Measurements from ENCODE around the gene FGFR3. TPM values are rescaled to one million over a fixed set of nuclear protein-coding genes. Genes with fewer than 3 reads are reported as not detected.

Gene FGFR3
- 8.6 and 9.6 TPM in 2 replicates for total RNA-seq (2014; rRNA removed; shearing (Covaris generic); ENCODE audit: low replicate concordance)

GRCh38 chr4:1792832-1793495, at the start of gene FGFR3:
FGFR3 (plus strand) TSS chr4:1793293; CDS start chr4:1793935, 642 bp downstream.
- in situ Hi-C loops (cut with HindIII; ENCODE audit: low pct_unique_long_range_greater_than_20kb, low sequenced_read_pairs): no loop called here
- peak; percentile 25 for DNase-seq (ENCODE audit: low read depth)

- in situ Hi-C loops (cut with HindIII; ENCODE audit: low pct_unique_long_range_greater_than_20kb, low sequenced_read_pairs): no loop called here
- DNase-seq (ENCODE audit: low read depth): no peak
Measured at GRCh38 chr4:1743551-1743950, 49.5 kb upstream of the FGFR3 start.

GRCh38 chr4:1743975-1744374, 49.1 kb upstream of the FGFR3 start:
- in situ Hi-C loops (cut with HindIII; ENCODE audit: low pct_unique_long_range_greater_than_20kb, low sequenced_read_pairs): no loop called here
- DNase-seq (ENCODE audit: low read depth): no peak

- in situ Hi-C loops (cut with HindIII; ENCODE audit: low pct_unique_long_range_greater_than_20kb, low sequenced_read_pairs): no loop called here
- DNase-seq (ENCODE audit: low read depth): no peak
Measured at GRCh38 chr4:1744552-1744951, 48.5 kb upstream of the FGFR3 start.

GRCh38 chr4:1745165-1745564, 47.9 kb upstream of the FGFR3 start:
- in situ Hi-C loops (cut with HindIII; ENCODE audit: low pct_unique_long_range_greater_than_20kb, low sequenced_read_pairs): no loop called here
- no peak for DNase-seq (ENCODE audit: low read depth)

- DNase-seq (ENCODE audit: low read depth): no peak
- in situ Hi-C loops (cut with HindIII; ENCODE audit: low pct_unique_long_range_greater_than_20kb, low sequenced_read_pairs): no loop called here
Measured at GRCh38 chr4:1745697-1746096, 47.4 kb upstream of the FGFR3 start.

GRCh38 chr4:1746265-1746691, 46.8 kb upstream of the FGFR3 start:
- in situ Hi-C loops (cut with HindIII; ENCODE audit: low pct_unique_long_range_greater_than_20kb, low sequenced_read_pairs): no loop called here
- DNase-seq (ENCODE audit: low read depth): no peak

GRCh38 chr4:1746919-1747602, 46.0 kb upstream of the FGFR3 start:
- DNase-seq (ENCODE audit: low read depth): no peak
- in situ Hi-C loops (cut with HindIII; ENCODE audit: low pct_unique_long_range_greater_than_20kb, low sequenced_read_pairs): no loop called here

- in situ Hi-C loops (cut with HindIII; ENCODE audit: low pct_unique_long_range_greater_than_20kb, low sequenced_read_pairs): no loop called here
- DNase-seq (ENCODE audit: low read depth): no peak
Measured at GRCh38 chr4:1747603-1747967, 45.5 kb upstream of the FGFR3 start.

GRCh38 chr4:1748465-1748995, 44.6 kb upstream of the FGFR3 start:
- in situ Hi-C loops (cut with HindIII; ENCODE audit: low pct_unique_long_range_greater_than_20kb, low sequenced_read_pairs): no loop called here
- DNase-seq (ENCODE audit: low read depth): peak; percentile 37

- in situ Hi-C loops (cut with HindIII; ENCODE audit: low pct_unique_long_range_greater_than_20kb, low sequenced_read_pairs): no loop called here
- no peak for DNase-seq (ENCODE audit: low read depth)
Measured at GRCh38 chr4:1749370-1749769, 43.7 kb upstream of the FGFR3 start.

GRCh38 chr4:1749826-1750225, 43.3 kb upstream of the FGFR3 start:
- DNase-seq (ENCODE audit: low read depth): no peak
- in situ Hi-C loops (cut with HindIII; ENCODE audit: low pct_unique_long_range_greater_than_20kb, low sequenced_read_pairs): no loop called here

GRCh38 chr4:1750381-1751154, 42.5 kb upstream of the FGFR3 start:
- in situ Hi-C loops (cut with HindIII; ENCODE audit: low pct_unique_long_range_greater_than_20kb, low sequenced_read_pairs): no loop called here

GRCh38 chr4:1751155-1751918, 41.8 kb upstream of the FGFR3 start:
- no peak for DNase-seq (ENCODE audit: low read depth)
- in situ Hi-C loops (cut with HindIII; ENCODE audit: low pct_unique_long_range_greater_than_20kb, low sequenced_read_pairs): no loop called here

More at GRCh38 chr4:1750381-1751154, 42.5 kb upstream of the FGFR3 start:
- no peak for DNase-seq (ENCODE audit: low read depth)

GRCh38 chr4:1751919-1752283, 41.2 kb upstream of the FGFR3 start:
- DNase-seq (ENCODE audit: low read depth): no peak
- in situ Hi-C loops (cut with HindIII; ENCODE audit: low pct_unique_long_range_greater_than_20kb, low sequenced_read_pairs): no loop called here

GRCh38 chr4:1752284-1753041, 40.6 kb upstream of the FGFR3 start:
- in situ Hi-C loops (cut with HindIII; ENCODE audit: low pct_unique_long_range_greater_than_20kb, low sequenced_read_pairs): no loop called here
- DNase-seq (ENCODE audit: low read depth): no peak

- in situ Hi-C loops (cut with HindIII; ENCODE audit: low pct_unique_long_range_greater_than_20kb, low sequenced_read_pairs): no loop called here
- no peak for DNase-seq (ENCODE audit: low read depth)
Measured at GRCh38 chr4:1753294-1753696, 39.8 kb upstream of the FGFR3 start.

All from Caki2 (cell line).